Stimulated activated CD4-positive, alpha-beta T cell treated with anti-CD3 and anti-CD28 coated beads, Interleukin-1b, Interleukin-23, amount 100 ng/mL, for 24 hours (primary cell): ENCODE measurements around the gene NAT10.

Experiments
- DNase-seq, 4 experiments: peaks; one replicate each; pipeline ENCODE4 v3.0.0-alpha.2; 2020; ENCODE audit warnings: low read depth in 4 of 4, low spot score in 1 of 4

Gene NAT10

GRCh38 chr11:34105957-34106504 lies 602 bp downstream of the NAT10 start:
- DNase-seq = no peak

- no peak for DNase-seq
Measured at GRCh38 chr11:34111722-34112270, 6.4 kb downstream of the NAT10 start.

- DNase-seq = no peak
Measured at GRCh38 chr11:34114014-34114413, 8.6 kb downstream of the NAT10 start.

DNA sequence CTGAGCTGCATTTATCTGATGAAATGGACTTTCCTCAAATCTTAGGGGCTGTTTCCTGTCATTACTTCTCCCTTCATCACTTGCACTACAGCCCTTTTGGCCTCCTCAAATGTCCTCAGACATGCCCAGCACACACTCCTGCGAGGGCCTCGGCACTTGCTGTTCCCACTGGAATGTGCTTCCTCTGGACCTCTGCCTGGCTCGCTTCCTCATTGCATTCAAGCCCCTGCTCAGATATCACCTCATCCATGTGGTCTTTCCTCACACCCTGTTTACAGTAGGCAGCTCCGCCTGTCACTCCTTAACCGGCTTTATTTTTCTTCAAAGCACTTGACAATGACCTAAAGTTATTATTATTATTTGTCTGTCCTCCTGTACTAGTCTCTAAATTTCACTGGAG lies 9.0 kb downstream of the NAT10 start:
- DNase-seq = no peak

DNA sequence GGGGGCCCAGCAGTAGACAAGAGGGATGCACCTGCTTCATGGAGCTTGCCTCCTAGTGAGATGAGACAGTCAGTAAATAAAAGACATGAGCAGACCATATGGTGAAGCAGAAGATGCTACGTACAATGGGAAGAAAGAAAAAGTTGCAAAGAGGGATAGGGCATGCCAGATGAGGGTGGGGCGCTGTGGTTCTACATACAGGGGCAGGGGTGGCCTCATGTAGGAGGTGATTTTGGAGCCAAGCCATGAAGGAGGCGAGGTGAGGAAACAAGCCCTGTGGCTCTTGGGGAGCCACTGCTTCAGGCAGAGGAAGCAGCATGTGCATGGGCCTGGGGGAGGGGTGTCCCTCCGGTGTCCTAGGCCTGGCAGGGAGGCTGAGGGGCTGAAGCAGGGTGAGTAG lies 15.2 kb downstream of the NAT10 start:
- DNase-seq = no peak

DNA sequence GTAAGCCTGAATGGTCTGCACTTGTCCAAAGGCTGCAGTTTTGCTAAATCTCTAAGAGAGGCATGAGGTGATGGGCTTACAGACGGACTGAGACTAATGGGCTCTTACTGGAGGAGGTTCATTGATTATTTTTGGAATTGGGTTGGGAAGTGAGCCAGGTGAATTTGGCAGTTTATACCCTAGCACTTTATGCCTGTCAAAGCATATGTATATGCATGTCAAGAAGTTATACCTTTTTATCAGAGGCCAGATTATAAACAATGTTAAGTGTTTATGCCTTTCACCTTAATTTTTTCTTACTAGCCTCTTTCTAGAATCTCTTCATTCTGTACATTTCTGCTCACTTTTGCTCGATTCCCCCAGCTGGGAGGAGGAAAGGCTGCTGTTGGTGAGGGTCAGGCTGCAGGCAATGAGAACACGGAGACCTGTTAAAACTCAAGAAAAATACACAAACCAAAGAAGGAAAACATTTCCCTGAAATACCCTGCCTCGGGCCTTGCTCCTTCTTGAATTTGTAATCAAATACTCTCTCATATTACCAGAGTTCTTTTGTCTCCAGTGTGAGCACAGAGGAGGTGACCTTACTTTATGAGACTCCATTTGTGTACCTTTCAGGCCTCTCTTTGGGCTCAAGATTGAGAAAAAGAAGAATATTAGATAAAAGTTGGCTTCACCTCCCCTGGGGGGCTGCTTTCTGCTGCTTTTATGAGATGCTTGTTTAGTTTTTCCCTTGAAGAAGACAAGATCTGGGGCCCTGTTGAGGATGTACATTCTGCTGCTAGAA lies 19.6 kb downstream of the NAT10 start:
- DNase-seq = no peak

GRCh38 chr11:34126959-34127848 lies 21.8 kb downstream of the NAT10 start:
- no peak for DNase-seq

GRCh38 chr11:34128824-34129223 lies 23.4 kb downstream of the NAT10 start:
- no peak for DNase-seq

- no peak for DNase-seq
Measured at GRCh38 chr11:34132261-34132965, 27.0 kb downstream of the NAT10 start.

- no peak for DNase-seq
Measured at GRCh38 chr11:34134765-34135164, 29.3 kb downstream of the NAT10 start.

- DNase-seq = no peak
Measured at GRCh38 chr11:34135439-34135838, 30.0 kb downstream of the NAT10 start.

- DNase-seq = no peak
Measured at GRCh38 chr11:34136420-34136819, 31.0 kb downstream of the NAT10 start.

- no peak for DNase-seq
Measured at GRCh38 chr11:34139346-34139745, 33.9 kb downstream of the NAT10 start.

DNA sequence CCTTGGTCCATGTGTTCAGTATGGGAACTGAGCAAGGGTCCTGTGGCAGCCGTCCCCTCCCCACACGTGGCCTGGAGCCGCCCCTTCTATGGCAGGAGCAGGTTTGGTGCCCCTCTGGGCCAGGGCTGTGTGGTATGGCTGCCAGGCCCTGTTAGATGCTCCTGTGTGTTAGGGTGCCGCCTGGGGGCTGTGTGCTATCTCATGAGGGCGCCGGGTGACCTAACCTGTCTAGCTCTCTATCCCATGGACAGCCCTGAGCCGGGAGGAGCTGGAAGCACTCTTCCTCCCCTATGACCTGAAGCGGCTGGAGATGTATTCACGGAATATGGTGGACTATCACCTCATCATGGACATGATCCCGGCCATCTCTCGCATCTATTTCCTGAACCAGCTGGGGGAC lies 34.7 kb downstream of the NAT10 start:
- DNase-seq = no peak

DNA sequence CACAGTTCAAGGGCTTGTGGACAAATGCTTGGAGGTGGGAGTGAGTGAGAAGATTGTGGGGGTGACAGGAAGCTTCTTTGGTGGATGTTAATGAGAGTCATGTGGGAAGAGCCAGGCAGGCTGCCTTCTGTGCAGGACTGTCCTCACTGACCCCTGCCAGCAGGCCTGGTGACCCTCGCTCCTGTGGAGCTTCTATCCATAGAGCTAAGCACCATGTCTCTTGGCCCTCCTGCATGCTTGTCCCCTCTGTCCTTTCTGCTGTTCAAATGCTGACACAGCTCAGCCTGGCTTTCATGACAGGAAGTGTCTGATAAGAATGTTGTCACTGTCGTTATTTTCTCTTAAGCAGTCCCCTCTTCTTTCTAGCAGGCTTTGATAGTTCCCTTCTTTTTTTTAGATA lies 37.6 kb downstream of the NAT10 start:
- no peak for DNase-seq

- DNase-seq = no peak
Measured at GRCh38 chr11:34145073-34145472, 39.6 kb downstream of the NAT10 start.

- DNase-seq = no peak
Measured at GRCh38 chr11:34145847-34146381, 40.5 kb downstream of the NAT10 start.

DNA sequence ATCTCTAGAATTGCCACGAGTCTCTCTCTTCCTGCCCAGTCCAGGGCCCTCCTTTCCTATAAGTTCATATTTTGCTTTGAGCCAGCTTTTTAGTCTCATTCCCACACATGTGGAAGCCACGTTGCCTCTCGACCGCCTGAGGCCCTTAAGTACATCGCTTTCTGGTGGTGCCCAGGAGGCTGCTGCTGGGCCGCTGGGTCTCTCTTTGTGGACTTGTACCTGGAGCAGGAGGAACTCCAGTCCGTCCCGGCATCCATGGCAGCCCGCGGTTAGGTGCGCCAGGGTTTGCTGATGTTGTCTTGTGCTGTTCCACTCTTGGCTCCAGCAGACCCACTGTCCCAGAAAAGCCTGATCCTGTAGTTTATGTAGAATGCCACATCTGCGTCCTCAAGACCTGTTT lies 41.0 kb downstream of the NAT10 start:
- DNase-seq = no peak

- DNase-seq = no peak
Measured at GRCh38 chr11:34146866-34147265, 41.4 kb downstream of the NAT10 start.

GRCh38 chr11:34147581-34147980 lies 42.2 kb downstream of the NAT10 start:
- DNase-seq = no peak
